D721Med (cell line): ENCODE data around the gene SLC6A20.
A peak's percentile ranks its signal among the peaks of the same experiment; 100 is the strongest.
"Not testable (repeated sequence)": the region's sequence is repeated elsewhere in the genome, so short reads cannot be mapped to it uniquely, and the experiment has no call there.

Experiments used
- DNase-seq: peaks from one replicate; pipeline ENCODE4 v3.0.0; 2011; ENCODE audit warnings: low spot score; ENCODE audit not compliant: insufficient read length
- FAIRE-seq: peaks from 2 replicates; lab custom pipeline; 2011; peaks lifted over from hg19 to GRCh38; lab: Jason Lieb, UNC
- CTCF ChIP-seq: IDR thresholded peaks from 2 replicates; pipeline ENCODE4 v1.5.1; 2012; ENCODE audit warnings: mild to moderate bottlenecking, control low read depth; ENCODE audit not compliant: insufficient read depth; ENCODE audit errors: missing control alignments

The SLC6A20 gene

GRCh38 chr3:45760878-45761711, 35.2 kb downstream of the SLC6A20 start:
- DNase-seq (peak; percentile 82), FAIRE-seq (no peak)
- peak; percentile 82 for TF ChIP-seq CTCF

- FAIRE-seq: no peak
- no peak for DNase-seq
- TF ChIP-seq CTCF: no peak
Observed at GRCh38 chr3:45759851-45760250, 36.5 kb downstream of the SLC6A20 start.

GRCh38 chr3:45758871-45759270, 37.5 kb downstream of the SLC6A20 start:
- no peak for FAIRE-seq

GRCh38 chr3:45757141-45757540, 39.2 kb downstream of the SLC6A20 start:
- FAIRE-seq, DNase-seq: not testable (repeated sequence)

More at GRCh38 chr3:45758871-45759270, 37.5 kb downstream of the SLC6A20 start:
- TF ChIP-seq CTCF: no peak
- no peak for DNase-seq

GRCh38 chr3:45756055-45756454, 40.3 kb downstream of the SLC6A20 start:
- FAIRE-seq (no peak), DNase-seq (no peak)
- TF ChIP-seq CTCF: no peak

GRCh38 chr3:45754461-45754860, 41.9 kb downstream of the SLC6A20 start:
- no peak for TF ChIP-seq CTCF
- FAIRE-seq (no peak), DNase-seq (no peak)

- DNase-seq: no peak
- no peak for FAIRE-seq
- no peak for TF ChIP-seq CTCF
Observed at GRCh38 chr3:45753095-45753494, 43.2 kb downstream of the SLC6A20 start.
